ENCODE results near the gene RCOR2. TPM values are rescaled to one million over a fixed set of nuclear protein-coding genes. Genes with fewer than 3 reads are reported as not detected.

RCOR2 gene
- total RNA-seq, 1 donor from 2014 or later: 3.4 TPM

- peak; percentile 19 for DNase-seq (ENCODE audit: low spot score)
These were observed 9.0 kb downstream of the RCOR2 start for GRCh38 chr11:63907808-63908530.

DNA sequence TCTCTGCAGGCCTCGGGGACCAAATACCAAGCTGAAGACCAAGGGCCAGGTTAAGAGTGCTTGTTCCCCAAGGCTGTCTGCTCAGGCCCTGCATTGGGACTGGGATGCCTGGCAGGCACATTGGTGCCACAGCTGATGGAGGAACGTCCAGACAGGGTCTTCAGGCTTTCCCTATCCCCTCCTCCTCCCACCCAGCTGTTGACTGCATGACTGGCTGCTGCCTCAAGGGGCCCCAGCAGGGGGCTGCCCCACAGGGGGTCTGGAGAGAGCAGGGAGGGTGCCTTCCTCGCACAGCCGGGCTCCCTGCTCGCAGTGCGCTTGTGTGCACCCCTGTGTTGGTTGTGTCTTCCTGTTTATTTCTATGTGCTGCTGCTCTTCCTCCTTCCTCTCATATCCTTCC lies 9.9 kb downstream of the RCOR2 start:
- DNase-seq (ENCODE audit: low spot score): no peak

DNA sequence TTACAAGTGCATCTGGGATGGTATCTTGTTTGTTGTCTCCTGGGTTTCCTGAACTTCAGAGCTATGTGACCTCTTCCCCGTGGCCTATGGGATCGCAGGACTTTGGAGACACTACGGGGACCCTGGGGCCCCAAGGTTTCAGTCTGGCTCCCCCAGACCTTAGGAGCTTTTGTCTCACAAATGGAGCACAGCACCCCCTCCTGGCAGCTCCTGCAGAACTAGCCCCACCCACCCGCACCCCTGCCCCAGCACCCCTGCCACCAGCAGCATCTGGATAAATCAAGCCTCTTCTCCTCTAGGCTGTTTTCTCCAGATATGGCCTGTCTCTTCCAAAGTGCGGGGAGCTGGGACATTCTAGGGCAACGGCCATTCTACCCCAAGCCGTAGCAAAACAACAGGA lies 10.4 kb downstream of the RCOR2 start:
- no peak for DNase-seq (ENCODE audit: low spot score)

- no peak for DNase-seq (ENCODE audit: low spot score)
These were observed 10.9 kb downstream of the RCOR2 start for GRCh38 chr11:63906087-63906486.

- DNase-seq (ENCODE audit: low spot score): no peak
These were observed 11.8 kb downstream of the RCOR2 start for GRCh38 chr11:63905179-63905578.

- DNase-seq (ENCODE audit: low spot score): no peak
These were observed 12.2 kb downstream of the RCOR2 start for GRCh38 chr11:63904743-63905142.

GRCh38 chr11:63903884-63904283 lies 13.1 kb downstream of the RCOR2 start:
- no peak for DNase-seq (ENCODE audit: low spot score)

DNA sequence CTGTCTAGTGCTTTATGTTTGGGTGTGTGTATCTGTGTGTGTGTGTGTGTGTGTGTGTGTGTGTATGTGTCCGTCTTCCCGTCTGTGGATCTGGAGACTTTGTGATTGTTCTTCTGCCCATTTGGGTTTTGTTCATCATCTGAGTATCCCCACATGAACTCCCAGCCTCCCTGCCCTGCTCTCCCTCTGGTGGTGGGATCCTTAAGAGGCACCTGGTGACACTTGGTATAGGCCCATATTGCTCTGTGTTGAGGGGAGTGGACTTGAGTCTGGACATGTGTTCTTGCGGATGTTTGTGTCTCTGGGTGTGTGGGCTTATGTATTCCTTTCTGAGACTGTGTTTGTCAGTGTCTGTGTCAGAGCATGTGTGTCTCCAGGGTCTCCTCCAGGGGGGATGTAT lies 15.3 kb downstream of the RCOR2 start:
- DNase-seq (ENCODE audit: low spot score): no peak

GRCh38 chr11:63897459-63898146 lies 19.4 kb downstream of the RCOR2 start:
- DNase-seq (ENCODE audit: low spot score): no peak

DNA sequence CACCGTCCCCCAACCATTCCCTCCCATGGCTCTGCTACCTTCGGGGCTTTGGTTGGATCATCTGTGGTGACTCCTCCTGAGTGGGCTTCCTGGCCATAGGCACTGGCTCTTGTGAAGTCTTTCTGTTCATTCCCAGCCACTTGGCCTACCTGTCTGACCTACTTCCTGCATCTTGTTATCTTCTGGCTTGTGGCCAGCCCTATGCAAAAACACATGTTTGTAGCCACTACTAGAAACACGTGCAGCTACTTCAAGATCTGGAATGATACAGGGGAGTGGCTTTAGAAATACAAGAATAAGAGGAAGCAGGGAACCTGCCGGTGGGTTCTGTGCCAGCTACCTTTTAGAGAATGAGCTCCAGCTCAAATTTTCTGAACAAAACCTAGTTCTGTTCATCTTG lies 20.9 kb downstream of the RCOR2 start:
- no peak for DNase-seq (ENCODE audit: low spot score)

- DNase-seq (ENCODE audit: low spot score): no peak
These were observed 23.6 kb downstream of the RCOR2 start for GRCh38 chr11:63893355-63893754.

DNA sequence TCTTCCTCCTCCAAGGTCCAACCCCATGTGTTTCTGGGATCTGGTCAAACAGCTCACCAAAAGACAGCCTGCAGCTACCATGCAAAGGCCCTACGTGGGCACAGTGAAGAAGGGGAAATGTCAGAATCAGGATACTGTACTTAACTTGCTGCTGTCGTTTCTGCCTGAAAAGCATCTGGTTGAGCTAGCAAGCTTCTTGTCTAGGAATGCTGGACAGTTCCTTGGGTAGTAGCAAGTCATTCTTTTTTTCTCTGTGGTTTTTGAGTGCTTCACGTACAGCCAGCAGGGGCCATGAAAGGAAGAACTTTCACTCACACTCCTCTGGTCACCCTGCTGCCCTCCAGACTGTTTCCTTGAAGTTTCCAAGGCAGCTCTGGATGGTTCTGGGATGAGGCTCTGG lies 24.7 kb downstream of the RCOR2 start:
- no peak for DNase-seq (ENCODE audit: low spot score)

- DNase-seq (ENCODE audit: low spot score): no peak
These were observed 26.6 kb downstream of the RCOR2 start for GRCh38 chr11:63890368-63890767.

DNA sequence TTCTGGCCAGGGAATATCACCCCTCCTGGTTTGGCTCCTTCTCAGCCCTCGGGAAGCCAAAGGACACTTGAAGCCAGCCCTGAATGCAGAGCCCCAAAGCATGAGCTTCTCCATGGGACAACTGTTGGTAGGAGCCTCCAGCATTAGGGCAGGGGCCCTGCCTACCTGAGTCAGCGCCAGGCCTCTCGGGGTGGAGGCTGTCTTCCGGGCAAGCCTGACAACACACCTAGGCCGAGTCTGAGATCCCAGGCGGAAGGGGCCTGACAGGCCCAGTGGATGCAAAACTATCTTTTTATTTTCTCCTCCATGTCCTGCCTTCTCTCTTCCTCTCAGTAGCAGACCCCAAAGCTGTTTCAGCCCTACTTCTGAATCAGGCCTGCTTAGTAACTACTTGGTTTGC lies 27.6 kb downstream of the RCOR2 start:
- no peak for DNase-seq (ENCODE audit: low spot score)

- peak; percentile 37 for DNase-seq (ENCODE audit: low spot score)
These were observed 28.5 kb downstream of the RCOR2 start for GRCh38 chr11:63888170-63889086.

- no peak for DNase-seq (ENCODE audit: low spot score)
These were observed 29.5 kb downstream of the RCOR2 start for GRCh38 chr11:63887386-63887999.

GRCh38 chr11:63884196-63884932 lies 32.6 kb downstream of the RCOR2 start:
- DNase-seq (ENCODE audit: low spot score): peak; percentile 55

- no peak for DNase-seq (ENCODE audit: low spot score)
These were observed 33.2 kb downstream of the RCOR2 start for GRCh38 chr11:63883791-63884190.

- peak; percentile 46 for DNase-seq (ENCODE audit: low spot score)
These were observed 34.3 kb downstream of the RCOR2 start for GRCh38 chr11:63882555-63883242.

DNA sequence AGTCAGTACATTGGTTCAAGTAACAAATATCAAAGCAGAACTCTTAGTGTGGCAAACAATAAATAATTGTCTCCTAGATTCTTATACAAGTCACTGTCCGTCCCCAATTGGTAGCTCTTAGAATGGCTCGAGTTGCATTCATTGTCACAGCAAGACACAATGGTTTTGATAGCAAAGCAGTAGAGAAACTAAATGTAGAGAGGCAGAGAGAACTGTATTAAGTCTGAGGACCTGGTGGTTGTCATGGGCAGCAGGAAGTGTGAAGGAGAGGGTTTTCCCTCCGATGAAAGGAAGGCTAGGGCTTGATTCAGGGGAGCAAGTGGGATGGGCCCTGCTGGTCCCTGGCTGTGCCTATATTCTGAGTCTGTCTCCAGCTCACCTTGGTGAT lies 36.6 kb downstream of the RCOR2 start:
- no peak for DNase-seq (ENCODE audit: low spot score)

All from umbilical cord (tissue), 2 donors.